MM.1S (cell line): Measurements from ENCODE around the gene ESRRB.

Source experiments
- DNase-seq: peaks from one replicate; pipeline ENCODE4 v3.0.0-alpha.2; 2015
- H2AFZ ChIP-seq: fragments of 300-600 bp; sonication (generic); 2 replicates; pipeline ENCODE4 v1.6.0; 2016; ENCODE audit warnings: antibody characterized with exemption, low read length
- H3F3A ChIP-seq: fragments of 300-600 bp; sonication (generic); 2 replicates; pipeline ENCODE4 v1.6.1; 2016; ENCODE audit warnings: mild to moderate bottlenecking, antibody characterized with exemption, low read length, moderate library complexity, mixed read lengths; ENCODE audit not compliant: insufficient read depth
- H3K27ac ChIP-seq: fragments of 300-600 bp; sonication (generic); 2 replicates; pipeline ENCODE4 v1.5.1; 2016; ENCODE audit warnings: mild to moderate bottlenecking, low read length
- H3K27me3 ChIP-seq: fragments of 300-600 bp; sonication (generic); replicated peaks from 2 replicates; pipeline ENCODE4 v1.6.0; 2016; ENCODE audit warnings: low read length; ENCODE audit not compliant: insufficient read depth
- H3K36me3 ChIP-seq: fragments of 300-600 bp; sonication (generic); replicated peaks from 2 replicates; pipeline ENCODE4 v1.6.1; 2016; ENCODE audit warnings: mild to moderate bottlenecking, low read length, mixed read lengths; ENCODE audit not compliant: insufficient read depth
- H3K4me1 ChIP-seq: fragments of 300-600 bp; sonication (generic); 2 replicates; pipeline ENCODE4 v1.6.1; 2016; ENCODE audit warnings: low read length, mixed read lengths
- H3K4me2 ChIP-seq: fragments of 300-600 bp; sonication (generic); 2 replicates; pipeline ENCODE4 v1.6.0; 2016; ENCODE audit warnings: low read depth, low read length
- H3K4me3 ChIP-seq: fragments of 300-600 bp; sonication (generic); 2 replicates; pipeline ENCODE4 v1.5.1; 2016; ENCODE audit warnings: low read length, mixed read lengths
- H3K79me2 ChIP-seq: fragments of 300-600 bp; sonication (generic); 2 replicates; pipeline ENCODE4 v1.6.1; 2016; ENCODE audit warnings: mixed run types, low read length, mixed read lengths
- H3K9ac ChIP-seq: fragments of 300-600 bp; sonication (generic); 2 replicates; pipeline ENCODE4 v1.6.1; 2016; ENCODE audit warnings: low read length, mixed read lengths
- H3K9me2 ChIP-seq: fragments of 300-600 bp; sonication (generic); replicated peaks from 2 replicates; pipeline ENCODE4 v1.6.1; 2016; ENCODE audit warnings: mild to moderate bottlenecking, low read length, mixed read lengths; ENCODE audit not compliant: insufficient read depth
- H3K9me3 ChIP-seq: fragments of 300-600 bp; sonication (generic); replicated peaks from 2 replicates; pipeline ENCODE4 v1.6.1; 2016; ENCODE audit warnings: mild to moderate bottlenecking, low read length, mixed read lengths; ENCODE audit not compliant: insufficient read depth
- H4K20me1 ChIP-seq: fragments of 300-600 bp; sonication (generic); 2 replicates; pipeline ENCODE4 v1.6.1; 2016; ENCODE audit warnings: mild to moderate bottlenecking, low read length, moderate library complexity, mixed read lengths; ENCODE audit not compliant: insufficient read depth
- CTCF ChIP-seq: fragments of 300-600 bp; sonication (generic); IDR thresholded peaks from 2 replicates; pipeline ENCODE4 v1.5.1; 2016; ENCODE audit warnings: antibody characterized with exemption, low read length, mixed read lengths
- EZH2 ChIP-seq: fragments of 300-600 bp; sonication (generic); optimal IDR thresholded peaks from 2 replicates; pipeline ENCODE3; 2017; ENCODE audit warnings: low read depth, mild to moderate bottlenecking, antibody characterized with exemption, low read length, mixed read lengths
- EZH2phosphoT487 ChIP-seq: fragments of 300-600 bp; sonication (generic); IDR thresholded peaks from 2 replicates; pipeline ENCODE4 v1.6.1; 2018; ENCODE audit warnings: antibody characterized with exemption, low read length

ESRRB gene

GRCh38 chr14:76473481-76474263, 97.7 kb downstream of the ESRRB start:
- Histone ChIP-seq H3F3A (no peaks in the 10 kb centered on the region), H3K79me2 (no peaks in the 10 kb centered on the region), H3K4me3 (no peak overlapping the region), H2AFZ (no peak overlapping the region), H3K27ac (no peak overlapping the region), H3K36me3 (no peaks in the 10 kb centered on the region), H3K9me3 (no peaks in the 10 kb centered on the region), H4K20me1 (no peaks in the 10 kb centered on the region), H3K9me2 (no peaks in the 10 kb centered on the region), H3K27me3 (no peaks in the 10 kb centered on the region), H3K4me1 (no peaks in the 10 kb centered on the region), H3K4me2 (no peak overlapping the region), H3K9ac (no peak overlapping the region)
- DNase-seq = no peak
- no peak for TF ChIP-seq EZH2
- no peak for TF ChIP-seq CTCF
- no peak for TF ChIP-seq EZH2phosphoT487

- no peak for DNase-seq
- H3K4me2 ChIP-seq = no peak overlapping the region
- no peaks in the 10 kb centered on the region for H3K4me1 ChIP-seq
- no peaks in the 10 kb centered on the region for H3K9me2 ChIP-seq
- H3K27ac ChIP-seq = no peak overlapping the region
- H2AFZ ChIP-seq = no peak overlapping the region
- H3K36me3 ChIP-seq = no peaks in the 10 kb centered on the region
- H4K20me1 ChIP-seq = no peaks in the 10 kb centered on the region
- no peaks in the 10 kb centered on the region for H3F3A ChIP-seq
- no peaks in the 10 kb centered on the region for H3K27me3 ChIP-seq
- no peak for TF ChIP-seq CTCF
- TF ChIP-seq EZH2 = no peak
- TF ChIP-seq EZH2phosphoT487 = no peak
- H3K9me3 ChIP-seq = no peaks in the 10 kb centered on the region
- H3K4me3 ChIP-seq = no peak overlapping the region
- no peak overlapping the region for H3K9ac ChIP-seq
- no peaks in the 10 kb centered on the region for H3K79me2 ChIP-seq
These were observed 104.5 kb downstream of the ESRRB start for GRCh38 chr14:76480426-76480825.

GRCh38 chr14:76484355-76484754, 108.4 kb downstream of the ESRRB start:
- Histone ChIP-seq H2AFZ (no peak overlapping the region), H4K20me1 (no peaks in the 10 kb centered on the region), H3K4me3 (no peak overlapping the region), H3K79me2 (no peaks in the 10 kb centered on the region), H3K9ac (no peak overlapping the region), H3K4me2 (no peak overlapping the region), H3K27ac (no peak overlapping the region), H3K36me3 (no peaks in the 10 kb centered on the region), H3K9me2 (no peaks in the 10 kb centered on the region), H3K27me3 (no peaks in the 10 kb centered on the region), H3K9me3 (no peaks in the 10 kb centered on the region), H3K4me1 (no peaks in the 10 kb centered on the region), H3F3A (no peaks in the 10 kb centered on the region)
- TF ChIP-seq EZH2 (no peak), EZH2phosphoT487 (no peak)
- no peak for DNase-seq

GRCh38 chr14:76486251-76486743, 110.4 kb downstream of the ESRRB start:
- H3F3A ChIP-seq = no peaks in the 10 kb centered on the region
- no peak overlapping the region for H3K4me2 ChIP-seq
- no peaks in the 10 kb centered on the region for H3K9me3 ChIP-seq
- no peaks in the 10 kb centered on the region for H3K4me1 ChIP-seq
- H3K79me2 ChIP-seq = no peaks in the 10 kb centered on the region
- DNase-seq = no peak
- TF ChIP-seq EZH2 (no peak), EZH2phosphoT487 (no peak), CTCF (no peak)
- H3K4me3 ChIP-seq = no peak overlapping the region
- H4K20me1 ChIP-seq = no peaks in the 10 kb centered on the region
- no peak overlapping the region for H3K27ac ChIP-seq
- H3K36me3 ChIP-seq = no peaks in the 10 kb centered on the region
- H3K9ac ChIP-seq = no peak overlapping the region
- no peaks in the 10 kb centered on the region for H3K27me3 ChIP-seq
- H3K9me2 ChIP-seq = no peaks in the 10 kb centered on the region
- no peak overlapping the region for H2AFZ ChIP-seq
